ENCODE measurements around the gene ATP1A1. TPM values are rescaled to one million over a fixed set of nuclear protein-coding genes. Genes with fewer than 3 reads are reported as not detected.

The ATP1A1 gene
- total RNA-seq = 100 to 1,000 TPM; 103 to 257 (median 204) TPM

GRCh38 chr1:116372651-116373430, at the start of gene ATP1A1:
ATP1A1 (plus strand) TSS chr1:116373244; CDS start chr1:116373512, 268 bp downstream.
- in situ Hi-C loops (cut with MboI; ENCODE audit: low sequenced_read_pairs in 4 of 4) (loop anchor here in 2 of 4 donors (10.0 to 25.0 kb wide), 3 partner anchors 112 to 211 kb away; no protein-coding TSS in a partner anchor), intact Hi-C loops (cut with DNase I; ENCODE audit: low total_unique reads) (loop anchor here (1.0 to 10.0 kb wide), 5 partner anchors 26 to 1678 kb away; partner anchors contain the start of genes AMPD1, CD58 and TRIM45)
- Histone ChIP-seq H3K9me3 (no peaks in the 10 kb centered on the region), H3K27me3 (no peaks in the 10 kb centered on the region), H3K36me3 (no peaks in the 10 kb centered on the region), H3K4me3 (peak within 1 kb of the TSS; percentile 80 to 93 (median 86)), H3K4me1 (peaks cover 28 to 46% of the 10 kb centered on the region in 2 donors), H3K27ac (peak within 1 kb of the TSS; percentile 94 to 98 (median 96))
- DNase-seq (peak; percentile 96 to 97), ATAC-seq (peak; percentile 50 to 62)
- TF ChIP-seq, protein P1, sequence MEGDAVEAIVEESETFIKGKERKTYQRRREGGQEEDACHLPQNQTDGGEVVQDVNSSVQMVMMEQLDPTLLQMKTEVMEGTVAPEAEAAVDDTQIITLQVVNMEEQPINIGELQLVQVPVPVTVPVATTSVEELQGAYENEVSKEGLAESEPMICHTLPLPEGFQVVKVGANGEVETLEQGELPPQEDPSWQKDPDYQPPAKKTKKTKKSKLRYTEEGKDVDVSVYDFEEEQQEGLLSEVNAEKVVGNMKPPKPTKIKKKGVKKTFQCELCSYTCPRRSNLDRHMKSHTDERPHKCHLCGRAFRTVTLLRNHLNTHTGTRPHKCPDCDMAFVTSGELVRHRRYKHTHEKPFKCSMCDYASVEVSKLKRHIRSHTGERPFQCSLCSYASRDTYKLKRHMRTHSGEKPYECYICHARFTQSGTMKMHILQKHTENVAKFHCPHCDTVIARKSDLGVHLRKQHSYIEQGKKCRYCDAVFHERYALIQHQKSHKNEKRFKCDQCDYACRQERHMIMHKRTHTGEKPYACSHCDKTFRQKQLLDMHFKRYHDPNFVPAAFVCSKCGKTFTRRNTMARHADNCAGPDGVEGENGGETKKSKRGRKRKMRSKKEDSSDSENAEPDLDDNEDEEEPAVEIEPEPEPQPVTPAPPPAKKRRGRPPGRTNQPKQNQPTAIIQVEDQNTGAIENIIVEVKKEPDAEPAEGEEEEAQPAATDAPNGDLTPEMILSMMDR (IDR thresholded peaks at IDR 0.05 in 4 of 5, conservative IDR thresholded peaks at IDR 0.05 in 1 of 5) = peak in 3 of 5 experiments; percentile 22 to 49 (median 37)
- TF ChIP-seq POLR2A (IDR thresholded peaks at IDR 0.05) = peak; percentile 98 to 99

GRCh38 chr1:116323491-116323890, 49.6 kb upstream of the ATP1A1 start:
- Histone ChIP-seq H3K4me3 (no peak overlapping the region), H3K27ac (no peak overlapping the region), H3K9me3 (no peaks in the 10 kb centered on the region), H3K36me3 (no peaks in the 10 kb centered on the region), H3K27me3 (no peaks in the 10 kb centered on the region), H3K4me1 (peaks cover 0 to 6% of the 10 kb centered on the region in 2 donors)
- intact Hi-C loops (cut with DNase I; ENCODE audit: low total_unique reads) = no loop called here
- ATAC-seq (no peak), DNase-seq (no peak)
- TF ChIP-seq POLR2A (IDR thresholded peaks at IDR 0.05) = no peak
- TF ChIP-seq, protein P1 (IDR thresholded peaks at IDR 0.05 in 4 of 5, conservative IDR thresholded peaks at IDR 0.05 in 1 of 5) = no peak
- in situ Hi-C loops (cut with MboI; ENCODE audit: low sequenced_read_pairs in 4 of 4) = no loop called here

DNA sequence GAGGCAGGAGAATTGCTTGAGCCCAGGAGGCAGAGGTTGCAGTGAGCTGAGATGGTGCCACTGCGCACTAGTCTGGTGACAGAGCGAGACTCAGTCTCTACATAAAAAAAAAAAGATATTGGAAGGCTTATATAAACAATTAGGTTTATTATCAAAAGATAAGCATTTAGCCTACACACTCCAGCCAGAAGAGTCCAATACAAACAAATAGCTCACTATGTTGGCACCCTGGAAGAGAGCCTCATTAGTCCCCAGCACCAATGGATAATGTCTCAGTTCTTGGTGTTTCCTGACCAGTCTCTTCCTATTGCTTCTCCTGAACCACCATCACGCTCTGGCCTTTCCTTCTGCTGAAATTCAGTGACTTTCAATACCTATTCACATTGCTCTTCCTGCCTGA, 48.6 kb upstream of the ATP1A1 start:
- intact Hi-C loops (cut with DNase I; ENCODE audit: low total_unique reads) (no loop called here), in situ Hi-C loops (cut with MboI; ENCODE audit: low sequenced_read_pairs in 4 of 4) (no loop called here)
- TF ChIP-seq POLR2A (IDR thresholded peaks at IDR 0.05) = no peak
- TF ChIP-seq, protein P1 (IDR thresholded peaks at IDR 0.05 in 4 of 5, conservative IDR thresholded peaks at IDR 0.05 in 1 of 5) = no peak
- no peaks in the 10 kb centered on the region for H3K36me3 ChIP-seq
- no peaks in the 10 kb centered on the region for H3K27me3 ChIP-seq
- H3K4me3 ChIP-seq = no peak overlapping the region
- H3K4me1 ChIP-seq = peaks cover 0 to 8% of the 10 kb centered on the region in 2 donors
- DNase-seq = no peak
- H3K9me3 ChIP-seq = no peaks in the 10 kb centered on the region
- no peak overlapping the region for H3K27ac ChIP-seq
- ATAC-seq = no peak

DNA sequence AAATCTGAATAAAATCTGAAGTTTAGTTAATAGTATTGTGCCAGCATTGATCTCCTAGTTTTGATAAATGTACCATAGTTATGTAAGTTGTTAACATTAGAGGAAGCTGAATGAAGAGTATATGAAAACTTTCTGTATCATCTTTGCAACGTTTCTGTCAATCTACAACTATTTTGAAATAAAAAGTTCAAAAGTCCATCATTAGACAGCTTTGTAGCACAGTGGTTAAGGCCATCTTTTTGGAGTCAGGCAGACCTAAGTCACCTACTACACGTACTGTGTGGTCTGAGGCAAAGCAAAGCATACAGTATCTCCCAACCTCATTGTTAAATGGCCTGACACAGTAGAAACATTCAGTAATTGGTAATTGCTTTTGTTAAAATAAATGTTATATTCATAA, 47.9 kb upstream of the ATP1A1 start:
- TF ChIP-seq, protein P1 (IDR thresholded peaks at IDR 0.05 in 4 of 5, conservative IDR thresholded peaks at IDR 0.05 in 1 of 5) = no peak
- TF ChIP-seq POLR2A (IDR thresholded peaks at IDR 0.05) = no peak
- Histone ChIP-seq H3K4me3 (no peak overlapping the region), H3K27ac (no peak overlapping the region), H3K9me3 (no peaks in the 10 kb centered on the region), H3K36me3 (no peaks in the 10 kb centered on the region), H3K27me3 (no peaks in the 10 kb centered on the region), H3K4me1 (peaks cover 1 to 15% of the 10 kb centered on the region in 2 donors)
- ATAC-seq (no peak), DNase-seq (no peak)
- intact Hi-C loops (cut with DNase I; ENCODE audit: low total_unique reads) (no loop called here), in situ Hi-C loops (cut with MboI; ENCODE audit: low sequenced_read_pairs in 4 of 4) (no loop called here)

Data from gastrocnemius medialis (tissue), 4 donors.